DMS 273 treated with DMSO at 0.1 percent for 48 hours (cell line): ENCODE results near the gene ABCC8.
"Not testable (repeated sequence)": the region's sequence is repeated elsewhere in the genome, so short reads cannot be mapped to it uniquely, and the experiment has no call there.

Experiments used
- DNase-seq: peaks from one replicate; lab custom pipeline; 2025; lab: John Stamatoyannopoulos, UW

Gene ABCC8

GRCh38 chr11:17428261-17428660, 48.4 kb downstream of the ABCC8 start:
- DNase-seq, result no peak

DNA sequence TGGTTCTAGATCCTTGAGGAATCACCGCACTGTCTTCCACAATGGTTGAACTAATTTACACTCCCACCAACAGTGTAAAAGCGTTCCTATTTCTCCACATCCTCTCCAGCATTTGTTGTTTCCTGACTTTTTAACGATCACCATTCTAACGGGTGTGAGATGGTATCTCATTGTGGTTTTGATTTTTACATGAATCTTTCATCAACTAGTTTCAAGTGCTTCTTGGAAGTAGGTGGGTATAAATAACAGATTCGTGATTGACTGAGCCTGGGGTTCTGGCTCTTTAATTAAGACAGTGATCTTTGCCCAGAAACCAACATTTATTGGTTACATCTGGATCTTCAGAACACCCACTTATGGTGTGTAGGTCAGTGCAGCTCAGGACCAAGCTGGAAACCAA, 50.4 kb downstream of the ABCC8 start:
- DNase-seq, result not testable (repeated sequence)

DNA sequence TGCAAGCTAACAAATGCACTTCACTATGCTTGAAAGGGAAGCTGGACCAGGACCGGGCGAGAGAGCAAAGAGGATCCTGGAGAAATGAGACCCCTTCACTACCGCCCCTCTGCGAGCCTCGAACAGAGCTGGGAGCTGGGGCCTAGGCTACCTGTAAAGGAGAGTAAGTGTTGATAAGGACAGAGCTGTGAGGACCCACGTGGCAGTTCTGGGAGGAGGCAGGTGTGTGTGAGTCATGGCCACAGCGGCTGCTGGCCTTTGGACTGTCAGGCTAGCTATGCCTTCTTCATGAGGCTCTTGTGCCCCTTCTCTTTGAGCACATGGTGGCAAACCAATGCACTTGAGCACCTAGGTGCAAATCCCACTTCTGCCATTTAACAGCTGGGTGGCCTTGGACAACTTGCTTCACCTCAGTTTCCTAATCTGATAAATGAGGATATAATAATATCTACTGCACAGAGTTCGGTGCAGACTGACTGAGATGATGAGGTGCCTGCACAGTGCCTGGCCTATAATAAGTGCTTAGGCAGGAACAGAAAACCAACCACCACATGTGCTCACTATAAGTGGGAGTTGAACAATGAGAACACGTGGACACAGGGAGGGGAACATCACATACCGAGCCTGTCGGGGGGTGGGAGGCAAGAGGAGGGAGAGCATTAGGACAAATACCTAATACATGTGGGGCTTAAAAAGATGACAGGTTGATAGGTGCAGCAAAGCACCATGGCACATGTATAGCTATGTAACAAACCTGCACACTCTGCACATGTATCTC, 52.9 kb downstream of the ABCC8 start:
- no peak for DNase-seq

DNA sequence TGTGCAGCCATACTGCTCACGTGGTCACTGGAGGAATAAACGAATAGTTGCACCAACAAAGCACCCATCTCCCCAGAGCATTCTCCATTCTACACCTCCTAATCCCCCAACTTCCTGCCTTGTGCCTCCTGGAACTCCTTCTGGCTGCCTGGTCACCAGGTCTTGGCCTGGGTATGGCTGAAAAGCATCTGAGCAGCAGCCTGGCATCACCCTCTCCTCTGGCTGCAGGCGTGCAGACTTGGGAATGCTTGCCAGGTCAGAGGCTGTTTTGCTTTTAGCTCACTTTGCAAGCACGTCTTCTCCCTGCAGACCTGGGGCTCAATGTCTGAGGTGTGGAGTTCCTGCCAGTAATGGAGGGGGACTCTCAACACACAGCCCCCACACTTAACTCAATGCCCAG, 54.9 kb downstream of the ABCC8 start:
- no peak for DNase-seq

DNA sequence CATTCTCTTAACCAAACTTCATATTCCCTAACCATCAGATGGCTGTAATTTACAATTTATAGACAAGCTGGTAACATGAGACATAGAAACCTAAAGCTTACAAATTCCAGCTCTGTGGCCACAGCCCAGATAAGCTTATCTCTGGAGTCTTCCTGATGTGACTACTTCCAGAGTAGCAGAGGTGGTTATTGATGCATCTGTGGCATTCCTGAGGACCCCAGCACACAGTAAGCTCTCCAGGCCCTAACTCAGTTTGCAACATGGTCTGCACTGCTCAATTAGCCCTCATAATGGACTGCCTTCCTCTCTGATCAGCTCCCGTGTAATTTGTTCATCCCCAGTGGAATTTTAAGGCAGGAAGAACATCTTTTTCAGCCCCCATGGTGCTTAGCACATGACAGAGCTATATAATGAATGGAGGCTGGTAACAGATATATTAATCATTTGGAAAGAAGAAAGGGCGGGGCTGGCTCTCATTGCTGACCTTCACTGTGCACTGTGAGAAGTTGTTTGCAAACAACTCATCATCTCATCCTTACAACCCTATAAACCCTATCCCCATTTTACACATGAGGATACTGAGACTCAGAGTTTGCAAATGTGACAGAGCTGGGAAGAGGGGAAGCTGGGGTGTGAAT, 58.1 kb downstream of the ABCC8 start:
- DNase-seq, result no peak

DNA sequence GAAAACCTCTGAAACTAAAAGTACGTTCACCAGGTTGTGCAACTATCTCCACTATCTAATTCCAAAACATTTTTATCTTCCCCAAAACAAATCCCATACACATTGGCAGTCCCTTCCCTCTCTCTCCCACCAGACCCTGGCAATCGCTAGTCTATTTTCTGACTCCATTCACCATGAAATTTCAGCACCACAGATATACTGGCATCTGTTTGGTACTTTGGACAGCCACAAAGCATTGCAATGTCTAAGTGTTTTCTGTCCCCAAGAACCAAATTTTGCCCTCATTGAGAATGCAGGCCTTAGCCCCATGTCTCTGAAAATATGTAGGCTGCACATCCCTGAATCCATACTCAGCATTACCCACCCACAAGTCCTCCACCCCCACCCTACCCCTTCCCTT, 60.2 kb downstream of the ABCC8 start:
- DNase-seq, result no peak

GRCh38 chr11:17415523-17416104, 61.0 kb downstream of the ABCC8 start:
- DNase-seq, result no peak

- no peak for DNase-seq
Measured at GRCh38 chr11:17414992-17415391, 61.7 kb downstream of the ABCC8 start.

DNA sequence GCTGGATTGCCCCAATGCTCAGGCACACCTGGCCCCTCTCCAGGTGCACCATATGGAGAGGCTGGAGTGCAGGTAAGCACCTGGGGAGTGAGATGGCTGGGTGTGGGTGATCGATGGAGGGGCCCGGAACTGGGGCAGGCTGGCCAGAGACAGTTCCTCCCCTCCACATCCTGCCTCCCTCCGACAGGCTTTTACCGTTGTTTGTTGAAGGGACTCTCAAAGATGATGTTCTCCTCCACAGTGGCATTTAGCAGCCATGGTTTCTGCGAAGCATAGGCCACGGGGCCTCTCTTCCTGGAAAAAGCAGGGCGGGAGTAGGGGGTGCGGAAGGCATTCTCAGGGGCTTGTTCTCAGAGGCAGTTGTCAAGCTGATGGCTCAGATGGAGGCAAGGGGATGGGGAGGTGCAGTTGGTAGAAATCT, 62.3 kb downstream of the ABCC8 start:
- no peak for DNase-seq

- DNase-seq, result no peak
Measured at GRCh38 chr11:17413414-17414316, 63.0 kb downstream of the ABCC8 start.

DNA sequence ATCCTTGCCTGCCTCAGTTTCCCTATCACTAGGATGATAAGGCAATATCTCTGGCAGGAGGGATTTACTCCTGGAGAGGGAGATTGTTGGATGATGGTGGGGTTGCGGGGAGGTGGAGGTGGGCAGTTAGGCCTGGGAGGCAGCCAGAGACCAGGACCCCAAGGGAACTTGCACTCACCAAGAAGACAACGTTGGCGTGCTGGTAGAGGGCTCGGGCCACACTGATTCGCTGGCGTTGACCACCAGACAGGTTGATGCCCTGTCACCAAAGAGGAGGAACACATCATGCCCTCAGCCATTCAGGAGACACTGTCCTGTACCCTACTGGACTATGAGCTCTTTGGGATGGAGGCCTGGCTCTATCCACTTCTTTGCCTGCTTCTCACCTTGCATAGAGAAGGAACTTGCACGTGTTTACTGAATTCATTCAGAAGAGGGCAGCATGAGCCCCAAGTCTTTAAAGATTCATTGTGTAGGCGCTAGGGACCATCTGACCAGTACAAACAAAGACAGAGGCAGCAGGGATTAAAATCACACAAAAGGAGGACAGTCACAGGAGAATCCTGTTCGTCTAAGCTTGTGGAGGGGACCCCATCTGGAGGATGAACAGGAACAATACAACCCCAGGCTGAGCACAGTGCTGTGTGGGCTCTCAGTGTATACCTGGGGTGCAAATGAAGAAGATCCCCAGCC, 64.0 kb downstream of the ABCC8 start:
- DNase-seq, result no peak

- DNase-seq, result no peak
Measured at GRCh38 chr11:17411418-17411817, 65.2 kb downstream of the ABCC8 start.

DNA sequence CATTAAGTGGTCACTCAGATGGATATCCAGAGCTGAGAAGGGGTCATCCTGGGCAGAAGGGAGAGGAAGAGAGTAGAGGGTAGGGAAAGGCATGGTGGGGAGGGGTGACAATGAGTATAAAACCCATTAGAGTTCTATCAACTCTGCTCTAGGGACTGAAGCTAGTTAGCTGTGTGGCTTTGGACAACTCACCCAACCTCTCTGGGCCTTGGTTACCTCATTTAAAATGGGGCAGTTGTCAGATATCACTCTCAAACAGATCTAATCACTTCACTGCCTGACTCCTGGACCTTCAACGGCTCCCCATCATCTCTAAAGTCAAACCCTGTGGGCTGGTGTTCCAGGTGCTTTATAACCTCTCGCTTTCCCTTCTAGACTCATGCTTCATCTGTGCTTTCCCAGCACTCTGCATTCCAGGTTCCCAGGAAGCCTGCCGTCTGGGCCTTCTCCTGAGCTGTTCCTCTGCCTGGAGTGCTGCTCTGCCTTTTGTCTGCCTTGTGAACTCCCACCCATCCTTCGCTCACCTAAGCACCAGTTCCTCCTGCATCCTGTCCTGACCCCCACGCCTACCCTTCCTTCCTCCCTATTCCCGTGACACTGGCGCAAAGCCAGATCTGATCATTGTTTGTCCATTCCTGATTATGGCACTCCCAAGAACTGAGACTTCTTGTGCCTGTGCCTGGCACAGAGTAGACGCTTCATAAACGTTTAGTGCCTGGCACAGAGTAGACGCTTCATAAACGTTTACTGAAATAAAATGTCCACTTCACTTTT, 65.9 kb downstream of the ABCC8 start:
- no peak for DNase-seq

DNA sequence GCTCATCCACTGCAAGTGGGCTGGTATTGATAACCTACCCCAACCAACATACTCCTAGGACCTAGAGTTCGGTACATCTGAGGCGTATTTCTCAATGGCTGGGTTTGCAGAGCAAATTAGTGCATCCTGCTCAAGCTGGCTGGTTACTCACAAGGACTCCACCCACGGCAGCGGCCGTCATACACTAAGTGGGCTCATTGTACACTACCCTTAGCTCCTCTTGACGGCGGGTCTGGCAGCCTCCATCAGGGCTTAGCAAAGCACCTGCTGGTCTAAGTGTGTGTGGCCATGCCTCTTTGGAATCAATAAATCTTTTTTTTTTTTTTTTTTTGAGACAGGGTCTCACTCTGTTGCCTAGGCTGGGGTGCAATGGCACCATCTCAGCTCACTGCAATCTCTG, 68.0 kb downstream of the ABCC8 start:
- DNase-seq, result no peak

DNA sequence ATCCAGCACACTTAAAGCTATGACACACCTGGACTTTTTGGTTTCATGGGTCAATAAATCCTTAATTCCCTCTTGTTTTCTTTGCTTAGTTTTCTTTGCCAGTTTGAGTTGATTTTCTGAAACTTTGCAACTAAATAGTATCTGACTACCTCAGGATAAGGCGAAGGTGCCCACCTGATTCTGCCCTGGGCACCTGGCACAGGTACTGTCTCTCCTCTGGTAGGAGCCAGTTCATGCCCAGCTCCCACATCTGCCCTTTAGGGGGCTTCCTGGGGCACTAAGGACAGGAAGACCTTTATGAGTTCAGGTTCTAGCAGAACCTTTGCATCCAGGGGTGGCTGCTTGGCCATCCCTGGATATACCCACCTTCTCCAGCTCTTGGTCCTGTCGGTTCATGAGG, 68.6 kb downstream of the ABCC8 start:
- no peak for DNase-seq

GRCh38 chr11:17407575-17407974, 69.1 kb downstream of the ABCC8 start:
- no peak for DNase-seq

DNA sequence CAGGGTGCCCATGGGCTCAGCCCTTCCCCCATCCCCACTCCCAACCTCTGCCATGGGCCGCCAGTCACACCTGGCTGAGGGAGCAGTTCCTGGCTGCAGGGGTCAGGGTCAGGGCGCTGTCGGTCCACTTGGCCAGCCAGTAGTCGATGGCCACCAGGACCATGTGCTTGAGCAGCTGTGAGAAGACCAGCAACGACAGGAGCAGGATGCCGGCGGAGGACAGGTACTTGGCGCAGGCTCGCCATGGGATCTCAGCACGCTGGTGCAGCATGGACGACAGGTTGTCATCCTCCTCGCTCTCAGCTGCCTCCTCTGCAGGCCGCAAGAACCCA, 69.9 kb downstream of the ABCC8 start:
- no peak for DNase-seq

DNA sequence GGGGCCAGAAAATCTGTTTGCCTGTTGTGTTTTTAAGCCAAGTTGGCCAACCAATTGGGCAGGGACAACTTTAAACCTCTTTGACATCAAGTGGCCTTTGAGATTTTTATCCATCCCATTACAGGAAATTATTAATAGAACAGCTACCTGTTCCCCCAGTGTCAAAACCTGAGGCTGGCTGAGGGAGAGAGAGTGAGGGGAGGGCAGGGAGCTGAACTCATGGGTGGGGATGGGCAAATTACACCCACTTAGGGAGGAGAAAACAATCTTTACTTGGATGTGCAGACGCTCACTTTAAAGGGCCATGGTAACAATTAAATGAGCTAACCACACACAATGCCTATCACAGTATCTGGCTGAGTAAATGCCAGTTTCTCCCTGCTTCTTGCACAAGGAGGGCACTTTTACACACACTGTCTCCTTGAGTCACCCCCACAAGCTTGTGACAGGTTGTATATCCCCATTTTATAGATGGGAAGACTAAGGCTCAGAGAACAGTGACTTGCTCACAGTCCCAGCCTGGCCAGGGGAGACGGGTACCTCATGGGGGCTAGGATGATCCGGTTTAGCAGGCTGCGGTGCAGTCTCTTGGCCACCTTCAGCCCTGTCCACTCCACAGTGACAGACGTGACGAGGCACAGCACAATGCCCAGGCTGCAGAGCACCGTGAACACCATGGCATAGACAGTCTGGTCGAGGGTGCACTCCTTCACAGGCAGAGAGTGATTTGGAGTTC, 70.4 kb downstream of the ABCC8 start:
- no peak for DNase-seq

- DNase-seq, result no peak
Measured at GRCh38 chr11:17405232-17406005, 71.2 kb downstream of the ABCC8 start.
